Ascending aorta (tissue), 2 donors: ENCODE measurements around the gene PTPN1. TPM values are rescaled to one million over a fixed set of nuclear protein-coding genes. Genes with fewer than 3 reads are reported as not detected.
A peak's percentile ranks its signal among the peaks of the same experiment; 100 is the strongest.
"Not testable (repeated sequence)": the region's sequence is repeated elsewhere in the genome, so short reads cannot be mapped to it uniquely, and the experiment has no call there.

ENCODE experiments used
- DNase-seq, 2 donors: peaks; one replicate each; pipeline ENCODE4 v3.0.0-alpha.2; 2019; ENCODE audit warnings: low spot score in 2 of 2
- H3K27ac ChIP-seq, 2 donors: fragments of 200-600 bp; sonication (generic); one replicate each; pipeline ENCODE4 v1.5.1; 2016 to 2017; ENCODE audit warnings: mild to moderate bottlenecking in 1 of 2
- H3K27me3 ChIP-seq: fragments of 200-600 bp; sonication (generic); one replicate; pipeline ENCODE4 v1.5.1; 2017
- H3K36me3 ChIP-seq, 2 donors: fragments of 200-600 bp; sonication (generic); one replicate each; pipeline ENCODE4 v1.5.1; 2016
- H3K4me1 ChIP-seq, 2 donors: fragments of 200-600 bp; sonication (generic); one replicate each; pipeline ENCODE4 v1.5.1; 2016 to 2017; ENCODE audit warnings: mild to moderate bottlenecking in 1 of 2
- H3K4me3 ChIP-seq, 2 donors: fragments of 200-600 bp; sonication (generic); one replicate each; pipeline ENCODE4 v1.5.1; 2016 to 2017; ENCODE audit warnings: mild to moderate bottlenecking in 1 of 2
- H3K9me3 ChIP-seq, 2 donors: fragments of 200-600 bp; sonication (generic); one replicate each; pipeline ENCODE4 v1.5.1; 2016
- intact Hi-C: fragments of 100-400 bp; cut with DNase I; formaldehyde crosslinking; loops from one replicate; pipeline ENCODE4 v1.15.1; 2023
- total RNA-seq: library from RNA; depleted of rRNA; stranded (reverse); fragments of >200 nt; gene quantifications from one replicate; pipeline ENCODE4 v1.1.0, GENCODE V29; 2016
- TF ChIP-seq, protein P1 (sequence below), 3 experiments: fragments of 200-600 bp in 2 of 3; fragments of 450-650 bp in 1 of 3; sonication (generic) in 2 of 3; IDR thresholded peaks; one replicate each; pipeline ENCODE4 v1.5.1; 2016 to 2019; ENCODE audit warnings: antibody characterized with exemption in 3 of 3, mild to moderate bottlenecking in 1 of 3, moderate library complexity in 1 of 3

The PTPN1 gene
- total RNA-seq, 1 donor from 2014 or later: 30.2 TPM

DNA sequence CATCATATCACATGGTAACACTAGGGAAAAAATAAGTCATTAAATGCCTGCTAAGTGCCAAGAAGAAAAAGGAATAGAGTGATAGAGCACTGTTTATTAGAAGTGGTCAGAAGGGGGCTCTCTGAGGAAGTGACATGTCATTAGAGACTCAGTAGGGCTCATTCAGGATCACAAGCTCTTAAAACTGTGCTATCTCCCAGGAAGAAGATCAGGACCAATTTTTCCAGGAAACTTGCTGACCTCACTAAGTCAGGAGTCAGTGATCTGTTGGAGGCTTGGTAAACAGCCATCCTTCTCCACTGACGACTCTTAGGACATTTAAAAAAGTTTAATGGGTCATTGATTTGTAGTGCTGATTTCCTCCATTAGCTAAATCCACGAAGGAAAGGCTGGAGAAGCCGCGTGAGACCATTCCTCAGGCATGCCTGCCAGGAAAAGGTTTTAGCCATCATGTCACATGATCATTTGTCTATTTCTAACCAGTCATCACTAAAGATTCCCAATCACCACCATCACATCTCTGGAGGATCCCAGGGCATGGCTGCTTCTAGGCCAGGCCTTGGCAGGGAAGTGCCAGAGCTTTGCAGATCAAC is 5.9 kb upstream of the PTPN1 start:
- H3K27me3 ChIP-seq: no peaks in the 10 kb centered on the region
- H3K27ac ChIP-seq: no peak overlapping the region
- no peaks in the 10 kb centered on the region for H3K4me1 ChIP-seq
- intact Hi-C loops: no loop called here
- H3K36me3 ChIP-seq: no peaks in the 10 kb centered on the region
- H3K9me3 ChIP-seq: no peaks in the 10 kb centered on the region
- TF ChIP-seq, protein P1, sequence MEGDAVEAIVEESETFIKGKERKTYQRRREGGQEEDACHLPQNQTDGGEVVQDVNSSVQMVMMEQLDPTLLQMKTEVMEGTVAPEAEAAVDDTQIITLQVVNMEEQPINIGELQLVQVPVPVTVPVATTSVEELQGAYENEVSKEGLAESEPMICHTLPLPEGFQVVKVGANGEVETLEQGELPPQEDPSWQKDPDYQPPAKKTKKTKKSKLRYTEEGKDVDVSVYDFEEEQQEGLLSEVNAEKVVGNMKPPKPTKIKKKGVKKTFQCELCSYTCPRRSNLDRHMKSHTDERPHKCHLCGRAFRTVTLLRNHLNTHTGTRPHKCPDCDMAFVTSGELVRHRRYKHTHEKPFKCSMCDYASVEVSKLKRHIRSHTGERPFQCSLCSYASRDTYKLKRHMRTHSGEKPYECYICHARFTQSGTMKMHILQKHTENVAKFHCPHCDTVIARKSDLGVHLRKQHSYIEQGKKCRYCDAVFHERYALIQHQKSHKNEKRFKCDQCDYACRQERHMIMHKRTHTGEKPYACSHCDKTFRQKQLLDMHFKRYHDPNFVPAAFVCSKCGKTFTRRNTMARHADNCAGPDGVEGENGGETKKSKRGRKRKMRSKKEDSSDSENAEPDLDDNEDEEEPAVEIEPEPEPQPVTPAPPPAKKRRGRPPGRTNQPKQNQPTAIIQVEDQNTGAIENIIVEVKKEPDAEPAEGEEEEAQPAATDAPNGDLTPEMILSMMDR (IDR thresholded peaks at IDR 0.05): no peak
- H3K4me3 ChIP-seq: no peak overlapping the region
- no peak for DNase-seq

DNA sequence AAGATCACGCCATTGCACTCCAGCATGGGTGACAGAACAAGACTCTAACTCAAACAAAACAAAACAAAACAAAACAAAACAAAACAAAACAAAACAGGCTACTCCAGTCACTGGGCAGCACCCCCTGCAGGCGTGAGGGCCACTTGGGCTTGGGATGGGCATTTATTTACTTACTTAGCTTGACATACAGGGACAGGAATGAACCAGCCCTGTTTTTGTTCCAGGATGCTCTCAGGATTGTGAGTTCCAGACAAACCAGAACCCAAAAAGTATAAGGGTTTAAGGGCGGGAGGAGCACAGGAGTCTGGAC is 4.0 kb upstream of the PTPN1 start:
- no peak for DNase-seq
- Histone ChIP-seq H3K9me3 (no peaks in the 10 kb centered on the region), H3K27ac (no peak overlapping the region), H3K4me1 (peaks cover 0 to 5% of the 10 kb centered on the region in 2 donors), H3K4me3 (no peak overlapping the region), H3K27me3 (no peaks in the 10 kb centered on the region), H3K36me3 (no peaks in the 10 kb centered on the region)
- TF ChIP-seq, protein P1 (IDR thresholded peaks at IDR 0.05): no peak
- intact Hi-C loops: no loop called here

DNA sequence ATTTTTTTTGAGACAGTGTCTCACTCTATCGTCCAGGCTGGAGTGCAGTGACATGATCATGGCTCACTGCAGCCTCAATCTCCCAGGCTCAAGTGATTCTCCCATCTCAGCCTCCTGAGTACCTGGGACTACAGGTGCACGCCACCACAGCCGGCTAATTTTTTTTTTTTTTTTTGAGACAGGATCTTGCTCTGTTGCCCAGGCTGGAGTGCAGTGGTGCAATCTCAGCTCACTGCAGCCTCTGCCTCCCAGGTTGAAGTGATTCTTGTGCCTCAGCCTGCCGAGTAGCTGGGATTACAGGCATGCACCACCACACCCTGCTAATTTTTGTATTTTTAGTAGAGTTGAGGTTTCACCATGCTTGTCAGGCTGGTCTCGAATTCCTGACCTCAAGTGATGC is 2.4 kb upstream of the PTPN1 start:
- H3K4me3 ChIP-seq, H3K27ac ChIP-seq, intact Hi-C loops, H3K36me3 ChIP-seq, H3K9me3 ChIP-seq, H3K27me3 ChIP-seq, DNase-seq: not testable (repeated sequence)
- peaks cover 0 to 11% of the 10 kb centered on the region in 2 donors for H3K4me1 ChIP-seq

DNA sequence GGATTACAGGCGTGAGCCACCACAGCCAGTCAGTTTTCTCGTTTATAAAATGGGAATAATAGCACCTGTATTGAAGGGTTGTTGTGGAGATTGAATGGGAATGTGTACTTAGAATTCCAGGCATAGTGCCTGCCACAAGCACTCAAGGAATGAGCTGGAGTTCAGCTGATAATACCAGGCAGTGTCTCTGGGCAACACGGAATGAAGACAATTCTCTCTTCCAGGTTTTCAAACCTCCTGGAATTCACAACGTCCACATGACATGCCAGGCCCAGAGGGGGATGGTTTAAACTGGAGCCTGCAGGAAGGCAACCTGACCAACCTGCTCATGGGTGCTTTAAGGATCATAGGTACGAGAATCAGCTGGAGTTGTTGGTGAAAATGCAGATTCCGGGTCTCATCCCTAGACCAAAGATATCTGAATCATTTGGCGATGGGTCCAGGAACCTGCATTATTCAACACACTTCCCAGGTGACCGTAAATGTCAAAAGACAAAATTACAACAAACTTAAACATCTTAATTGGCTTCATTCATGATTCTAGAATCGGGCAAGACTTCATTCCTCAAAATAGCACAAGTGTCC is 1.9 kb upstream of the PTPN1 start:
- Histone ChIP-seq H3K36me3 (no peaks in the 10 kb centered on the region), H3K4me3 (no peak overlapping the region), H3K4me1 (peaks cover 0 to 14% of the 10 kb centered on the region in 2 donors), H3K9me3 (no peaks in the 10 kb centered on the region), H3K27me3 (no peaks in the 10 kb centered on the region), H3K27ac (no peak overlapping the region)
- TF ChIP-seq, protein P1 (IDR thresholded peaks at IDR 0.05): no peak
- no peak for DNase-seq
- intact Hi-C loops: no loop called here

DNA sequence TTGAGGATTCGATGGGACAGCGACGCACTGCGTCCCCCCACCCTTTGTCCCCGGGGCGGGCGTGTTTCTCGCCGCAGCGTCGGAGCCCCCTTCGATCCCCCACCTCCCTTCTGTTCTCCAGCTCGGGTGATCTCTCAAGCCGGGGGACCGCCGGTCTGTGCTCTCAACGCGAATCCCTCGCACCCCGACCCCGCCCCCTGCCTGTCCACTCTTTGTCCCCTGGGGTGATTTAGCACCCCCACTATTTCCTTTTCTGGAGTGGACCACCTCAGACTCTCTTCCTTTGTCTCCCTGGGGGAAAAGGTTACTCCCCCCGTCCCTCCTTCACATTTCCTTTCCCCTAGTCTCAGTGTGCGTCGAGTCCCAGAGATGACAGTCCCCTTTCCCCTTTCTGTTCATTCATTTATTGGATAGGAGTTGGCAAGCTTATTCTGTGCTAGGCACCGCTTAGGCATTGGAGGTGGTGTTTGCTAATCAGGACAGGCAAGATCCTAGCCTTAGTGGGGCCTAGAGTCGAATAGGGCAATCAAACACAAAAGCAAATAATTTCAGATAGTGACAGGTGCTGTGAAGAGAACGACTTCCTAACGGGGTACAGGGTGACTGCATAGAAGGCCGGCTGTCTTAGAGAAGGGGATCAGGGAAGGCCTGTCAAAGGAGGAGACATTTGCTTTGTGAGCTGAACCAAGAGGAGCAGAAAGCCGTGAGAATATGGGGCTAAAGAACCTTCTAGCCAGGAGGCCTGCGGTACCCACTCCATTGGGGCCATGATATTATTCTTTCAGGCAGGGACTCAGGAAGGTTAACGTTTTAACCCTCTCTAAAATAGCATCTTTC is 741 bp downstream of the PTPN1 start:
- peak overlapping the region; percentile 81 to 91 for H3K27ac ChIP-seq
- TF ChIP-seq, protein P1 (IDR thresholded peaks at IDR 0.05): no peak
- H3K27me3 ChIP-seq: no peaks in the 10 kb centered on the region
- no peaks in the 10 kb centered on the region for H3K36me3 ChIP-seq
- H3K4me1 ChIP-seq: peaks cover 5 to 26% of the 10 kb centered on the region in 2 donors
- H3K4me3 ChIP-seq: peak overlapping the region; percentile 88 to 97
- no peak for DNase-seq
- intact Hi-C loops: loop anchor here (1.0 to 10.0 kb wide), 5 partner anchors 28 to 1464 kb away; partner anchors contain the start of genes CSE1L and PARD6B
- H3K9me3 ChIP-seq: no peaks in the 10 kb centered on the region

- Histone ChIP-seq H3K4me3 (peak overlapping the region; percentile 88 to 97), H3K27ac (peak overlapping the region in 1 of 2 donors; percentile 81), H3K4me1 (peaks cover 5 to 32% of the 10 kb centered on the region in 2 donors), H3K36me3 (no peaks in the 10 kb centered on the region), H3K27me3 (no peaks in the 10 kb centered on the region), H3K9me3 (no peaks in the 10 kb centered on the region)
- intact Hi-C loops: loop anchor here (5.0 to 10.0 kb wide), 2 partner anchors 222 to 1465 kb away; partner anchors contain the start of genes CSE1L and PARD6B
- no peak for DNase-seq
- TF ChIP-seq, protein P1 (IDR thresholded peaks at IDR 0.05): no peak
Observed at GRCh38 chr20:50512323-50512722, 2.1 kb downstream of the PTPN1 start.
